GM10847 (cell line): ENCODE measurements around the gene MXRA8.

Source experiments
- POLR2A ChIP-seq: IDR thresholded peaks from 2 replicates; pipeline ENCODE4 v1.6.1; 2011; ENCODE audit not compliant: insufficient read length; ENCODE audit errors: extremely low read depth

MXRA8 gene

GRCh38 chr1:1347663-1348419 is 10.5 kb downstream of the MXRA8 start:
- TF ChIP-seq POLR2A = no peak

- no peak for TF ChIP-seq POLR2A
Observed at GRCh38 chr1:1347026-1347595, 11.2 kb downstream of the MXRA8 start.

DNA sequence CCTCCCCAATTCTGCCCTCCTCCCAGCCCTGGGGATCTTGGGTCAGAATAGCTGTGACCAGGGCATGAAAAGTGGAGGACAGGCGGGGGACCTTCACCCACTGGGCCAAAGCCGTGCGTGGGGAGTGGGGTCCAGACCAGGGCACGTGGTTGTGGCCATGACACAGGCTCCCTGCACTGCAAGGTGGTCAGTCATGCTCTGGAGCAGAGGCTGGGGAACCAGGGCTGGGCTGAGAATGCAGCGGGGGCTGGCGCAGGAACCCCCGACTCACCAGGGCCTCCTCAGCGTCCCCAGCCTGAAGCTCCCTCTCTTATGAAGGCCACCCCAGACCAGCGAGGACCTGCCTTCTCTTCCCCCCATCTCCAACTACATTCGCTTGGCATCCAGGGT is 11.9 kb downstream of the MXRA8 start:
- no peak for TF ChIP-seq POLR2A

DNA sequence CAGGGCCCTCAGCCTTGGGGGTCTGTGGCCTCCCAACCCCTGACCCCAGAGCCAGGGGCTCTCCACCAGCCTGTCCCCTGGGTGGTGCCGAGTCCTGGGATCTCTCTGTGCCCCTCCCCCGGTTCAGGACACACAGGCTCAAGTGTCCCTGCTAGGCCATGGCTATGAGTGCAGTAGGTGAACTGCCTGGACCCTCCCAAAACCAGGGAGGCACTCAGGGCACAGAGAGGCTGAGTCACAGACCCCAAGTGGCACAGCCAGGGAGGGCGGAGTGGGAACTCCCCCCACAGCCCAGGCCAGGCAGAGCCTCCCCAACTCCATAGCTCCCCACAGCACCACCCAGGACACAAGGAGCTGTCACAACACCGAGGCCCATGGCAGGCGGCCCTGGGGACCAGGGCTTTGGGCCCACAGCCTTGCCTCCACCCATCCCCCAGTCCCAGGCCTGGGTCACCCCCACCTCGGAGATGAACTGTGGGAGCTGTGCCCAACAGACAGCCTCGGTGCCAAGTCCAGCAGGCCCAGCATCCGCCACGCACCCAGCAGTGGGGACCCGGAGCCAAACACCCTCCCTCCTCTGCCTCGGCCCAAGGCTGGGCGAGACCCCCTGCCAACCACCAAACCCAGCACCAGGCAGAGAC is 12.4 kb downstream of the MXRA8 start:
- no peak for TF ChIP-seq POLR2A

GRCh38 chr1:1345384-1345783 is 13.0 kb downstream of the MXRA8 start:
- TF ChIP-seq POLR2A = no peak

DNA sequence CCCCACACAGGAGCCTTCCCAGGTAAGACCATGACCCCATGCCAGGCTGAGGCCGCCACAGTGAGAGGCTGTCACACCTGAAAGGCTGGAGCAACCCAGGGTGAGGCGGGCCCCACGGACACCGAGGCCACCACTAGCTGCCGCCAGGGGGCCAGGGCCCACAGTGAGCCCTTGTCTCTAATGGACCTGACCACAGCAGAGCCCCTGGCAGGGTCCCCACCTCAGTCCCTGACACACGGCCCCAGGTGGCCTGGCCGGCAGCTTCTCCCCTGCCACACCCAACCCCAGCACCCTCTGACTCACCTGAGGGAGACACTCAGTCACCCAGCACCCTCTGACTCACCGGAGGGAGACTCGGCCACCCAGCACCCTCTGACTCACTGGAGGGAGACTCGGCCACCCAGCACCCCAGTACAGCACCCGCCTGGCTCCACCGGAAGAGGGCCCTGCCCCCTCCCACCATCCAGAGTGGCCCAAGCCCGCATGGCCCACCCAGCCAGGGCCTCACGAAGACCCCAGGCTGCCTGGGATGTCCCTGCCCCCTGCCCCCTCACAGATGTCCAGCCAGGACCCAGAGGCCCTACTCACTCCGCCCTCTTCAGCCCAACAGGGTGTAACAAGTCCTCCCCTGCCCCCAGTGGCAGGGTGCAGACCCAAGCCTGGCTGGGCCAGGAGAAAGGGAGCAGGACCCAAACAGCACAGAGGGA is 13.5 kb downstream of the MXRA8 start:
- no peak for TF ChIP-seq POLR2A

DNA sequence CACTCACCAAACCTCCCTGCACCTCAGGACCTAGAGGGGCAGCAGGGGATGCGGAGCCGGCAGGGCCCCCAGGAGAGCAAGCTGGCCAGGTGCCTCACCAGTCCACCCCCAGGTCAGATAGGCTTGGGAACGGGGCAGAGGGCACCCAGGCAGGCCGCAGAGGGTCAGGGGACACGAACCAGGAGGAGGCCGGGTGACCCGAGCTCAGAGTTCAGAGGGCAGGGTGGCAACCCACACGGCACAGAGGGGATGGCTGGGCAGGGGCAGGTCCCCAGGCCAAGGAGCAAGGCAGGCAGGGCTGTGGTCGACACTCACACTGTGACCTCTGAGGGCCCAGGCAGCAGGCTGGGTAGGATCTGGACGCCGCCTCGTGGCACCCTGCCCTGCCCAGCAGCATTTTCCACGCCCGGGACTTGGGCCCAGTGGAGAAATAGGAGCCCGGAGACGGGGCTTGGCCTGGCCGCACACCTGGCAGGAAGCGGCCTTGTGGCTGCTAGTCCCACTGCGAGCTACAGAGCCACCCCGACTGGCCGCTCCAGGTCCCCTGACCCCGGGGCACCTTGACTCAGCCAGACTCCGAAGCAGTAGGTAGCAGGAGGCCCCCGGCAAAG is 14.4 kb downstream of the MXRA8 start:
- TF ChIP-seq POLR2A = no peak

DNA sequence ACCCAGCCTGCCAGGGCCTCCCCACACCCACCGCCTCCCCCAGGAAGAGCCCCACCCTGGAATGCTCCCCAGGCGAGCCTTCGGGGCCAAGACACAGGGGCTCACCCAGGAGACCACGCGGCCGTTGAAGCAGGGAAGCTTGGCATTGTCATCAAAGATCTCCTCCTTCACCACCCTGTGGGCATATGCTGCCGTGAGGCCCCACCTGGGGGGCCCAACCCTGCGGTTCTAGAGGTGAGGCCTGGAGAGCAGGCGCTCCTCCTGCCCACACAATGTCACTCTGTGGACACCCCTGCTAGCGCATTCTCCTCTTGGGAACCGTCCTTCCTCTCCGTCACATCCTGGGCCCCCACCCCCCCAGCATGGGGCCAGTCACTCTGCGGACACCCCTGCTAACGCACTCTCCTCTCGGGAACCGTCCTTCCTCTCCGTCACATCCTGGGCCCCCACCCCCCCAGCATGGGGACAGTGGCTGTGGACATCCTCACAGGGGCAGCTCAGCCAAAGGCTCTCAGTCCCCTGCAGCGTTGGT is 15.7 kb downstream of the MXRA8 start:
- no peak for TF ChIP-seq POLR2A

GRCh38 chr1:1342061-1342562 is 16.2 kb downstream of the MXRA8 start:
- TF ChIP-seq POLR2A = no peak

DNA sequence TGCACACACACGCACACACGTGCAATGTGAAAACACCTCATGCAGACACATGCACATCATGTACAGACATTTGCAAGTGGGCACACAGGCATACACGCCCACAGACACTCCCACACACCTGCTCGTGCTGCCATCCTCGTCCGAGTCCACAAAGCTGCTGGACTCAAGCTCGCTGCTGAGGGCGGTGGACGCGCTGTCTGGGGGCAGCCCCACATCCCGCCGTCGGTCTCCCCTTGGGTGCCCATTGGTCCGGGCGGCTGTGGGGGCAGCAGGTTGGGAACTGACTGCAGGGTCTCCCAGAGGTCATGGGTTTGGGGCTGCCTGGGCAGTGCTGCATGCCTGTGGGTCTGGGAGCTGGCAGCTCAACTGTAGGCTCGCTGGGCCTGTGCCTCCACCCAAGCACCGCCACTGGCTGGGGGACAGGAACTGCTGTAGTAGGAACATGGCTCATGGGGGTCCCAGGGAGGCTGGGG is 16.8 kb downstream of the MXRA8 start:
- no peak for TF ChIP-seq POLR2A

- TF ChIP-seq POLR2A = no peak
Observed at GRCh38 chr1:1340791-1341548, 17.4 kb downstream of the MXRA8 start.

DNA sequence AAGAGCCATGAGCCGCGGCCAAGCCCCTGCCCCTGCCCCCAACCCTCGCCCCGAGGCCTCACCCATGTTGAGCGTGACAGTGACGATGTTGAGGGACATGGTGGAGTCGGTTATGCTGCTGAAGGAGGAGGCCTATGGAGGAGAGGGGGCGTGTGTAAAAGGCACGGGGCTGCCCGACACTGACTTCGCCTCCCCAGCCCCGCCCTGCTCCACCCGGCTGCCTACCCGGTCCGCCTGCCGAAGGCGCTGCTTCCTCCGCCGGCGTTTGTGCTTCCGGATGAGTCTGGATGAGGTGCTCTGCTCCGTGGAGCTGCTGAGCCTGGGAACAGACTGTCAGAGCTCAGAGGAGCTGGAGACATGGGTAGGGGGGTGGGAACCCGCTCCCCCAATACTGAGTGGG is 18.2 kb downstream of the MXRA8 start:
- TF ChIP-seq POLR2A = no peak

DNA sequence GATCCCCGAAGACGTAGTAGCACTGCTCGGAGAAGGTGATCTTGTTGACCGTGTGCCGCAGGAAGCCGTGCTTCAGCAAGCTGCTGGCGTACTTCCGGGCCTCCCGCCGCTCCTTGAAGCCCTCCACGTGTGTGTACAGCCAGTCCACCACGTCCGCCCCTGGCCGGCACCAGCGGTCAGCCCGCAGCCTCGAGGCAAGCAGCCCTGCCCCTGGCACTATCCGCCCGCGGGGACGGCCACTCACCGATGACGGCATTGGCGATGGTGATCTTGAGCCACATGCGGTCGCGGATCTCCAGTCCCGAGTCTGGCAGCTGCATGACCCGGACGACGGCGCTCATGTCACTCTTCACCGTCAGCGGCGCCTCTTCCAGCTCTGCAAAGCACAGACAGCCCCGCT is 20.1 kb downstream of the MXRA8 start:
- TF ChIP-seq POLR2A = no peak

DNA sequence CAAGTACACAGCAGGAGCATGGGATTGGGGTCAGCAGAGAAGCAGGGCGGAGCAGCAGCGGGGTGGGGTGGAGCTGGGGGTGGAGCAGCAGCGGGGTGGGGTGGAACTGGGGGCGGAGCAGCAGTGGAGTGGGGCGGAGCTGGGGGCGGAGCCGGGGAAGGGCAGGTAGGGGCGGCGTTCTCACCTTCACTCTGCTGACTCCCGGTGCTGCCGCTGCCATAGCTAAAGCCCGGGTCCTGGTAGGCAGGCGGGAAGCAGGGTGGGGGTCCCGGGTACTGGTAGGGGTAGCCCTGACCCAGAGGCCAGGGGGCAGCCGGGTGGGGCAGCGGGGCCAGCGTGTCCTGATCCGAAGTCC is 20.6 kb downstream of the MXRA8 start:
- no peak for TF ChIP-seq POLR2A
